Osteocyte (in vitro differentiated cells): ENCODE measurements around the gene CR1. TPM values are rescaled to one million over a fixed set of nuclear protein-coding genes. Genes with fewer than 3 reads are reported as not detected.
"Not testable (repeated sequence)": the region's sequence is repeated elsewhere in the genome, so short reads cannot be mapped to it uniquely, and the experiment has no call there.

Experiments used
- DNase-seq: peaks from one replicate; pipeline ENCODE4 v3.0.0; 2021; ENCODE audit warnings: mixed read lengths; ENCODE audit not compliant: unreplicated experiment; ENCODE audit errors: extremely low spot score
- H3K27ac Mint-ChIP-seq: one replicate; pipeline ENCODE4 v1.8.0; 2021; ENCODE audit warnings: mild to moderate bottlenecking, mixed read lengths; ENCODE audit not compliant: unreplicated experiment
- H3K27me3 Mint-ChIP-seq: one replicate; pipeline ENCODE4 v1.8.0; 2021; ENCODE audit warnings: mixed read lengths; ENCODE audit not compliant: unreplicated experiment
- H3K36me3 Mint-ChIP-seq: one replicate; pipeline ENCODE4 v1.8.0; 2021; ENCODE audit warnings: mixed read lengths; ENCODE audit not compliant: unreplicated experiment
- H3K4me1 Mint-ChIP-seq: one replicate; pipeline ENCODE4 v1.8.0; 2021; ENCODE audit warnings: mixed read lengths; ENCODE audit not compliant: unreplicated experiment
- H3K4me3 Mint-ChIP-seq: one replicate; pipeline ENCODE4 v1.8.0; 2021; ENCODE audit warnings: mild to moderate bottlenecking, moderate library complexity, mixed read lengths; ENCODE audit not compliant: unreplicated experiment
- H3K9me3 Mint-ChIP-seq: one replicate; pipeline ENCODE4 v1.8.0; 2021; ENCODE audit warnings: mixed read lengths; ENCODE audit not compliant: unreplicated experiment
- total RNA-seq: library from RNA; stranded (reverse); gene quantifications from 2 replicates; pipeline ENCODE4 v1.2.1, GENCODE V29; 2021
- TF ChIP-seq, protein P1 (sequence below): fragments of 200-600 bp; sonication (generic); IDR thresholded peaks from 2 replicates; pipeline ENCODE4 v1.5.0; 2021; ENCODE audit warnings: antibody characterized with exemption, mild to moderate bottlenecking, moderate library complexity

The CR1 gene
- total RNA-seq, 1 donor from 2014 or later = not detected

DNA sequence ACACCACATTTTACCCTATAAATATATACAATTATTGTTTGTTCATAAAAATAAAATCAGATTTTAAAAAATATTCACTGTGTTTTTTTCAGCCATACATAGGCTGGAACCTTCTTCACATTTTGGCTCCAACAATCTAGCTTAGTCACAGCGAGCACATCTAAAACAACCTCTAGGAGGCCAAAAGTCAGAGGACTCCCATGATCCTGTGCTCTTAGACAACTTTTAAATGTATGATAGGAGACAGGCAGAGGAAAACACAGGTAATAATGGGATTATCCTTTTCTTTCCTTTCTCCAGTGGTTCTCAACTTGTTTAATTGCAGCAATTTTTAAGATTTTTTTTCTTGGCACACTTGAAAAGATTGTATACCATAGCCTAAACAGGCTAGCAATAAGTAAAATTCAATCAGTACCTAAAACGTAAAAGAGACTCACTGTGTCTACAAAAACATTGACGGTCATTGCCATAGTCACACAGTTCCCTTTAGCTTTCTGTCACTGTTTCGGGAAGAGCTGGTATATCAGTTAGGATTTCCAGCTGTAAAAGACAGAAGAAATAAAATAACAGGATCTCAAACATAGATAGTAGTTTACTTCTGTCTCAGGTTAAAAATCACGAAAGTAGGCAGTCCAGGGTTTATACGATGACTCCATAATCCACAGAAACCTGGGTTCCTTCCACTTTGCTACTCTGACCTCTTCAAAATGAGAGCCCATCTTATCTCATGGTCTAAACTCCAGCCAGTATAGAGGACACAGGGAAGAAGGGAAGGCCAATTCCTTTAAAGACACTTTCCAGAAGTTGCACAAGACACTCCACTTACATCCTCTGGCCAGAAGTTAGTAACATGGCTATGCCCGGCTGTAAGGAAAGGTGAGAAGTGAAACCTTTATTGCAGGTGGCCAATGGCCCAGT lies 109.7 kb downstream of the CR1 start:
- Mint-ChIP-seq H3K27ac (no peak overlapping the region), H3K27me3 (peaks cover 11% of the 10 kb centered on the region), H3K4me3 (no peak overlapping the region), H3K4me1 (no peaks in the 10 kb centered on the region), H3K36me3 (no peaks in the 10 kb centered on the region), H3K9me3 (no peaks in the 10 kb centered on the region)
- TF ChIP-seq, protein P1, sequence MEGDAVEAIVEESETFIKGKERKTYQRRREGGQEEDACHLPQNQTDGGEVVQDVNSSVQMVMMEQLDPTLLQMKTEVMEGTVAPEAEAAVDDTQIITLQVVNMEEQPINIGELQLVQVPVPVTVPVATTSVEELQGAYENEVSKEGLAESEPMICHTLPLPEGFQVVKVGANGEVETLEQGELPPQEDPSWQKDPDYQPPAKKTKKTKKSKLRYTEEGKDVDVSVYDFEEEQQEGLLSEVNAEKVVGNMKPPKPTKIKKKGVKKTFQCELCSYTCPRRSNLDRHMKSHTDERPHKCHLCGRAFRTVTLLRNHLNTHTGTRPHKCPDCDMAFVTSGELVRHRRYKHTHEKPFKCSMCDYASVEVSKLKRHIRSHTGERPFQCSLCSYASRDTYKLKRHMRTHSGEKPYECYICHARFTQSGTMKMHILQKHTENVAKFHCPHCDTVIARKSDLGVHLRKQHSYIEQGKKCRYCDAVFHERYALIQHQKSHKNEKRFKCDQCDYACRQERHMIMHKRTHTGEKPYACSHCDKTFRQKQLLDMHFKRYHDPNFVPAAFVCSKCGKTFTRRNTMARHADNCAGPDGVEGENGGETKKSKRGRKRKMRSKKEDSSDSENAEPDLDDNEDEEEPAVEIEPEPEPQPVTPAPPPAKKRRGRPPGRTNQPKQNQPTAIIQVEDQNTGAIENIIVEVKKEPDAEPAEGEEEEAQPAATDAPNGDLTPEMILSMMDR = no peak
- no peak for DNase-seq

DNA sequence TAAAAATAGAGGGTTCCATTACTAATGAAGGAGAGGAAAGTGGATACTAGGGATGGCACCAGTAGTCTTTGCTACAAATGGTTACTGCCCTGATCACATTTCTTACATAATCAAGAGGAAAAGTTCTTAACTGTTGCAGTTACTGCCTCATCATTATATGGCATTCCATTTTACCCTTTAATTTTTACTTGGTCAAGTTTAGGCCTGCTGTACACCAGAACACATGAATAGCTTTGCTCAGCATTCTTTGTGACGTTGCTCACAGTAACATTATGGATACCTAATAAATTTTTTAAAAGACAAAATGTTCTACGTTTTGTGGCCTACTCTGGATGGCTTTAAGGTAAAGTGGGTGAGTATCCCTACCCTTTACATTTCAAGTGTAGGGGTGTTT lies 110.4 kb downstream of the CR1 start:
- no peak overlapping the region for H3K27ac Mint-ChIP-seq
- TF ChIP-seq, protein P1 = no peak
- no peak for DNase-seq
- H3K4me3 Mint-ChIP-seq = no peak overlapping the region
- H3K4me1 Mint-ChIP-seq = no peaks in the 10 kb centered on the region
- peaks cover 11% of the 10 kb centered on the region for H3K27me3 Mint-ChIP-seq
- no peaks in the 10 kb centered on the region for H3K36me3 Mint-ChIP-seq
- no peaks in the 10 kb centered on the region for H3K9me3 Mint-ChIP-seq

DNA sequence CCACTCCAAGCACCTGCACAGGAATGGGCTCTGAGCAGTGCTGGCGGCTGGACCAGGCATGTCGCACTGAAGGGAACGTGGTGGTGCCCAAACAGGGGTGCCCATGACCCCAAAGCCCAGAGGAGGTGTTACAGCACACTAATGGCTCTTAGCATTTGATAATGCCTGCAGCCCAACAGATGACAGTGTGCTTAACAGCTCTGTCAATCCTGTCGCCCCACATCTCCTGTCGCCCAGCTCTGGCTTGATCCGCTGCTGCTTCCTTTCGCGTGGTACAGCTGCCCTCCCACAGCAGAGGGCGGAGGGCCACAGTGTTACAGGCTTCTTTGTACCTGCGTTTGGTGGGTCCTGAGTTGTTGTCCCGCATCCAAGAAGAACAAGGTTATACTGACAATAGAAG lies 116.8 kb downstream of the CR1 start:
- DNase-seq = no peak
- Mint-ChIP-seq H3K36me3 (no peaks in the 10 kb centered on the region), H3K27ac (no peak overlapping the region), H3K4me1 (no peaks in the 10 kb centered on the region), H3K9me3 (no peaks in the 10 kb centered on the region), H3K4me3 (no peak overlapping the region), H3K27me3 (no peaks in the 10 kb centered on the region)
- TF ChIP-seq, protein P1 = no peak

DNA sequence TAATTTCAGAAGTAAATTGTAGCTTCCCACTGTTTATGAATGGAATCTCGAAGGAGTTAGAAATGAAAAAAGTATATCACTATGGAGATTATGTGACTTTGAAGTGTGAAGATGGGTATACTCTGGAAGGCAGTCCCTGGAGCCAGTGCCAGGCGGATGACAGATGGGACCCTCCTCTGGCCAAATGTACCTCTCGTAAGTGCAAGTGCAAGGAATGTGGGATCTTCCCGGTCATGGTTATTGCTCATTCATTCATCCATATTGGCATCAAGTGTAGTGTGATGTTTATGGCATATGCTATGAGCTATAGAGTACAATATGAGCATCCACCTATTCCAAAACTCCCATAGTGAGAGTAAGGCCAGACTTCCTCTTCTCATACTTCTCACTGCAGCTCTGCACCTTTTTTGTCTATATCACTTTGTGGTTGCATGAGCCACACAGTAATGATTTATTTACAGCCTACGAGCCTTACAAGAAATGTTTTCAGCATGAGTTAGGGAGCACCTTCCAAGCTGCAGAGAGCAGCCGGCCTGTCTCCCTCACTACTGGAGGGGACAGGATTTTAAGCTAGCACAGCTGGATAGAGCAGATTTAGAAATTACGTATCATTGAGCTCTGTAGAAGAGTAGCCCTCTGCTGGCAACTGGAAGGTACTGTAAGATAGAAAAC lies 124.0 kb downstream of the CR1 start:
- no peak for DNase-seq
- TF ChIP-seq, protein P1 = peak; percentile 64
- H3K36me3 Mint-ChIP-seq = no peaks in the 10 kb centered on the region
- no peak overlapping the region for H3K27ac Mint-ChIP-seq
- H3K9me3 Mint-ChIP-seq = no peaks in the 10 kb centered on the region
- peaks cover 3% of the 10 kb centered on the region for H3K27me3 Mint-ChIP-seq
- H3K4me3 Mint-ChIP-seq = no peak overlapping the region
- no peaks in the 10 kb centered on the region for H3K4me1 Mint-ChIP-seq

GRCh38 chr1:207620543-207620893 lies 124.6 kb downstream of the CR1 start:
- Mint-ChIP-seq H3K36me3 (no peaks in the 10 kb centered on the region), H3K27me3 (peaks cover 3% of the 10 kb centered on the region), H3K4me3 (no peak overlapping the region), H3K9me3 (no peaks in the 10 kb centered on the region), H3K4me1 (no peaks in the 10 kb centered on the region), H3K27ac (no peak overlapping the region)
- DNase-seq = no peak
- TF ChIP-seq, protein P1 = no peak

GRCh38 chr1:207625504-207626071 lies 129.6 kb downstream of the CR1 start:
- H3K36me3 Mint-ChIP-seq, DNase-seq, H3K27ac Mint-ChIP-seq, H3K9me3 Mint-ChIP-seq, H3K4me1 Mint-ChIP-seq, H3K4me3 Mint-ChIP-seq, H3K27me3 Mint-ChIP-seq: not testable (repeated sequence)
